Measurements from ENCODE around the gene FANCC.

GRCh38 chr9:95215336-95215898 lies 102.1 kb downstream of the FANCC start:
- TF ChIP-seq, protein P1, sequence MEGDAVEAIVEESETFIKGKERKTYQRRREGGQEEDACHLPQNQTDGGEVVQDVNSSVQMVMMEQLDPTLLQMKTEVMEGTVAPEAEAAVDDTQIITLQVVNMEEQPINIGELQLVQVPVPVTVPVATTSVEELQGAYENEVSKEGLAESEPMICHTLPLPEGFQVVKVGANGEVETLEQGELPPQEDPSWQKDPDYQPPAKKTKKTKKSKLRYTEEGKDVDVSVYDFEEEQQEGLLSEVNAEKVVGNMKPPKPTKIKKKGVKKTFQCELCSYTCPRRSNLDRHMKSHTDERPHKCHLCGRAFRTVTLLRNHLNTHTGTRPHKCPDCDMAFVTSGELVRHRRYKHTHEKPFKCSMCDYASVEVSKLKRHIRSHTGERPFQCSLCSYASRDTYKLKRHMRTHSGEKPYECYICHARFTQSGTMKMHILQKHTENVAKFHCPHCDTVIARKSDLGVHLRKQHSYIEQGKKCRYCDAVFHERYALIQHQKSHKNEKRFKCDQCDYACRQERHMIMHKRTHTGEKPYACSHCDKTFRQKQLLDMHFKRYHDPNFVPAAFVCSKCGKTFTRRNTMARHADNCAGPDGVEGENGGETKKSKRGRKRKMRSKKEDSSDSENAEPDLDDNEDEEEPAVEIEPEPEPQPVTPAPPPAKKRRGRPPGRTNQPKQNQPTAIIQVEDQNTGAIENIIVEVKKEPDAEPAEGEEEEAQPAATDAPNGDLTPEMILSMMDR (IDR thresholded peaks at IDR 0.05), result no peak
- TF ChIP-seq POLR2A (IDR thresholded peaks at IDR 0.05), result no peak
